ENCODE data around the gene SLC25A38. TPM values are rescaled to one million over a fixed set of nuclear protein-coding genes. Genes with fewer than 3 reads are reported as not detected.
"Not testable (repeated sequence)": the region's sequence is repeated elsewhere in the genome, so short reads cannot be mapped to it uniquely, and the experiment has no call there.

SLC25A38 gene
- total RNA-seq, 2 donors from 2014 or later: 17.5 to 28.8 TPM

GRCh38 chr3:39347586-39347876 is 35.6 kb upstream of the SLC25A38 start:
- intact Hi-C loops (cut with DNase I): no loop called here
- H3K27ac ChIP-seq: no peak overlapping the region
- peaks cover 6% of the 10 kb centered on the region for H3K4me1 ChIP-seq
- DNase-seq (no peak), ATAC-seq (no peak)
- TF ChIP-seq, protein P1, sequence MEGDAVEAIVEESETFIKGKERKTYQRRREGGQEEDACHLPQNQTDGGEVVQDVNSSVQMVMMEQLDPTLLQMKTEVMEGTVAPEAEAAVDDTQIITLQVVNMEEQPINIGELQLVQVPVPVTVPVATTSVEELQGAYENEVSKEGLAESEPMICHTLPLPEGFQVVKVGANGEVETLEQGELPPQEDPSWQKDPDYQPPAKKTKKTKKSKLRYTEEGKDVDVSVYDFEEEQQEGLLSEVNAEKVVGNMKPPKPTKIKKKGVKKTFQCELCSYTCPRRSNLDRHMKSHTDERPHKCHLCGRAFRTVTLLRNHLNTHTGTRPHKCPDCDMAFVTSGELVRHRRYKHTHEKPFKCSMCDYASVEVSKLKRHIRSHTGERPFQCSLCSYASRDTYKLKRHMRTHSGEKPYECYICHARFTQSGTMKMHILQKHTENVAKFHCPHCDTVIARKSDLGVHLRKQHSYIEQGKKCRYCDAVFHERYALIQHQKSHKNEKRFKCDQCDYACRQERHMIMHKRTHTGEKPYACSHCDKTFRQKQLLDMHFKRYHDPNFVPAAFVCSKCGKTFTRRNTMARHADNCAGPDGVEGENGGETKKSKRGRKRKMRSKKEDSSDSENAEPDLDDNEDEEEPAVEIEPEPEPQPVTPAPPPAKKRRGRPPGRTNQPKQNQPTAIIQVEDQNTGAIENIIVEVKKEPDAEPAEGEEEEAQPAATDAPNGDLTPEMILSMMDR (IDR thresholded peaks at IDR 0.05): no peak
- no peak for TF ChIP-seq POLR2A (IDR thresholded peaks at IDR 0.05)
- WGBS, 2 donors: 47 to 49% methylated on average over 3 of the region's 3 CpGs
- no peaks in the 10 kb centered on the region for H3K27me3 ChIP-seq
- H3K4me3 ChIP-seq: no peak overlapping the region
- H3K36me3 ChIP-seq (replicated peaks in 1 of 2; ENCODE audit: insufficient read depth in 1 of 2, low read depth in 2 of 2): no peaks in the 10 kb centered on the region
- H3K9me3 ChIP-seq: no peaks in the 10 kb centered on the region

DNA sequence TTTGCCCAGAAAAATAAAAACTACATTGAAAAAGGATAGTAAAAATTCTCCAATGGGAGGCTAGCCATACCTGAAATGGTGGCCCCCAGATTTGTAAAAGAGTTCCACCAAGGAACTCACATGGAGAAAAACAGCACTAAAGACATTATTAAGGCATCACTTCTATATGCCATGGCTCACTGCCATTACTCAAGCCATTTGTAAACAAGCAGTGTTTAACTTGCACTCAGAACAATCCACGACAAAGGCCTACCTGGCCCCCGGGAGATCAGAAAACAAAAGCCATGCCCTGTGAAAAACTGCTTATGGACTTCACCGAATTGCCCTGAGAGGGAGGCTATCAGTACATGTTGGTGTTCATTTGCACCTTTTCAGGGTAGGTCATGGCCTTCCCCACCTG is 34.1 kb upstream of the SLC25A38 start:
- Histone ChIP-seq H3K9me3 (no peaks in the 10 kb centered on the region), H3K4me1 (peaks cover 6% of the 10 kb centered on the region), H3K27ac (no peak overlapping the region), H3K4me3 (no peak overlapping the region), H3K36me3 (replicated peaks in 1 of 2; ENCODE audit: insufficient read depth in 1 of 2, low read depth in 2 of 2) (no peaks in the 10 kb centered on the region), H3K27me3 (no peaks in the 10 kb centered on the region)
- TF ChIP-seq POLR2A (IDR thresholded peaks at IDR 0.05): no peak
- TF ChIP-seq, protein P1 (IDR thresholded peaks at IDR 0.05): no peak
- WGBS, 2 donors: 26 to 30% methylated on average over 3 of the region's 3 CpGs
- intact Hi-C loops (cut with DNase I): no loop called here
- no peak for DNase-seq
- ATAC-seq: no peak

GRCh38 chr3:39350714-39351113 is 32.5 kb upstream of the SLC25A38 start:
- WGBS, 2 donors: 86 to 95% methylated on average over 5 of the region's 5 CpGs
- ATAC-seq: no peak

GRCh38 chr3:39351134-39351533 is 32.0 kb upstream of the SLC25A38 start:
- intact Hi-C loops (cut with DNase I); DNase-seq; H3K27ac ChIP-seq; H3K27me3 ChIP-seq; H3K9me3 ChIP-seq; ATAC-seq; H3K4me3 ChIP-seq; H3K4me1 ChIP-seq; H3K36me3 ChIP-seq (replicated peaks in 1 of 2; ENCODE audit: insufficient read depth in 1 of 2, low read depth in 2 of 2): not testable (repeated sequence)
- 78 to 79% methylated on average over 2 of the region's 2 CpGs for WGBS, 2 donors

More at GRCh38 chr3:39350714-39351113, 32.5 kb upstream of the SLC25A38 start:
- no peaks in the 10 kb centered on the region for H3K36me3 ChIP-seq (replicated peaks in 1 of 2; ENCODE audit: insufficient read depth in 1 of 2, low read depth in 2 of 2)
- DNase-seq: no peak
- TF ChIP-seq, protein P1 (IDR thresholded peaks at IDR 0.05): no peak
- no peak for TF ChIP-seq POLR2A (IDR thresholded peaks at IDR 0.05)
- no peaks in the 10 kb centered on the region for H3K27me3 ChIP-seq
- intact Hi-C loops (cut with DNase I): no loop called here
- H3K27ac ChIP-seq: no peak overlapping the region
- no peak overlapping the region for H3K4me3 ChIP-seq
- peaks cover 6% of the 10 kb centered on the region for H3K4me1 ChIP-seq
- H3K9me3 ChIP-seq: no peaks in the 10 kb centered on the region

GRCh38 chr3:39353168-39353927 is 29.8 kb upstream of the SLC25A38 start:
- ATAC-seq; H3K9me3 ChIP-seq; H3K4me3 ChIP-seq; H3K36me3 ChIP-seq (replicated peaks in 1 of 2; ENCODE audit: insufficient read depth in 1 of 2, low read depth in 2 of 2); intact Hi-C loops (cut with DNase I); DNase-seq; H3K27me3 ChIP-seq; H3K27ac ChIP-seq; H3K4me1 ChIP-seq: not testable (repeated sequence)
- 65 to 70% methylated on average over 3 of the region's 3 CpGs for WGBS, 2 donors

DNA sequence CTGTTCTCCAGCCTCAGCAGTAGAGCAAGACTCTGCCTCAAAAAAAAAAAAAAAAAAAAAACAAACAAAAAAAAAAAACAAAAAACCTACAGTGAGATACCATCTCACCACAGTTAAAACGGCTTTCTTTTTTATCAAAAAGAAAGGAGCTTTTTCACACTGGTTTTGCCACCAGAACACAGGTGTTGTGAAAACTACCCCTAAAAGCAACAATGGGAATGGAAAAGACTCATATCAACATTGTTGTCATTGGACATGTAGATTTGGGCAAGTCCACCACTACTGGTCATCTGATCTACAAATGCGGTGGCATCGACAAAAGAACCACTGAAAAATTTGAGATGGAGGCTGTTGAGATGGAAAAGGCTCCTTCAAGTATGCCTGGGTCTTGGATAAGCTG is 24.8 kb upstream of the SLC25A38 start:
- intact Hi-C loops (cut with DNase I): no loop called here

More for the DNA sequence above, 24.8 kb upstream of the SLC25A38 start:
- no peak overlapping the region for H3K4me3 ChIP-seq
- no peaks in the 10 kb centered on the region for H3K27me3 ChIP-seq
- no peaks in the 10 kb centered on the region for H3K9me3 ChIP-seq
- H3K36me3 ChIP-seq (replicated peaks in 1 of 2; ENCODE audit: insufficient read depth in 1 of 2, low read depth in 2 of 2): no peaks in the 10 kb centered on the region
- H3K4me1 ChIP-seq: no peaks in the 10 kb centered on the region
- ATAC-seq: no peak
- no peak overlapping the region for H3K27ac ChIP-seq
- TF ChIP-seq POLR2A (IDR thresholded peaks at IDR 0.05): no peak
- TF ChIP-seq, protein P1 (IDR thresholded peaks at IDR 0.05): no peak
- WGBS, 2 donors: 74 to 90% methylated on average over 3 of the region's 3 CpGs
- DNase-seq: no peak
